Kidney epithelial cell (primary cell): ENCODE data around the gene ANK3. TPM values are rescaled to one million over a fixed set of nuclear protein-coding genes. Genes with fewer than 3 reads are reported as not detected.

Experiments used
- DNase-seq: peaks from one replicate; pipeline ENCODE4 v3.0.0-alpha.2; 2010; ENCODE audit warnings: low read depth
- H3K27me3 ChIP-seq: 2 replicates; pipeline ENCODE4 v1.6.0; 2011; ENCODE audit warnings: low read length; ENCODE audit not compliant: control insufficient read depth, insufficient read depth
- H3K36me3 ChIP-seq: 2 replicates; pipeline ENCODE4 v1.5.1; 2011; ENCODE audit warnings: low read length; ENCODE audit not compliant: control insufficient read depth, insufficient read depth
- H3K4me3 ChIP-seq: 2 replicates; pipeline ENCODE4 v1.5.1; 2011; ENCODE audit warnings: low read depth, mild to moderate bottlenecking, control low read depth, low read length
- CTCF ChIP-seq: IDR thresholded peaks from 2 replicates; pipeline ENCODE4 v1.5.1; 2011; ENCODE audit warnings: mild to moderate bottlenecking, moderate library complexity, low read length, control low read depth, inconsistent platforms; ENCODE audit not compliant: insufficient read depth, poor library complexity, severe bottlenecking
- total RNA-seq: library from RNA; depleted of rRNA; stranded (reverse); fragments of >200 nt; gene quantifications from 2 replicates; pipeline ENCODE4 v1.2.3, GENCODE V29; 2015

Gene ANK3
- total RNA-seq, 1 donor from 2014 or later, result 14.8 TPM

- TF ChIP-seq CTCF, result no peak
- H3K27me3 ChIP-seq, result no peaks in the 10 kb centered on the region
Measured at GRCh38 chr10:60003651-60004523, 385.8 kb downstream of the ANK3 start.

GRCh38 chr10:60000747-60001146 is 388.9 kb downstream of the ANK3 start:
- no peaks in the 10 kb centered on the region for H3K27me3 ChIP-seq
- no peak for DNase-seq
- TF ChIP-seq CTCF, result no peak
- H3K36me3 ChIP-seq, result no peaks in the 10 kb centered on the region
- H3K4me3 ChIP-seq, result no peak overlapping the region

More at GRCh38 chr10:60003651-60004523, 385.8 kb downstream of the ANK3 start:
- no peak overlapping the region for H3K4me3 ChIP-seq
- no peak for DNase-seq
- H3K36me3 ChIP-seq, result no peaks in the 10 kb centered on the region

GRCh38 chr10:59997827-59998525 is 391.7 kb downstream of the ANK3 start:
- DNase-seq, result no peak
- no peaks in the 10 kb centered on the region for H3K27me3 ChIP-seq
- H3K4me3 ChIP-seq, result no peak overlapping the region
- TF ChIP-seq CTCF, result no peak
- no peaks in the 10 kb centered on the region for H3K36me3 ChIP-seq

- Histone ChIP-seq H3K27me3 (no peaks in the 10 kb centered on the region), H3K36me3 (no peaks in the 10 kb centered on the region), H3K4me3 (no peak overlapping the region)
- DNase-seq, result no peak
- no peak for TF ChIP-seq CTCF
Measured at GRCh38 chr10:59995862-59996261, 393.8 kb downstream of the ANK3 start.

GRCh38 chr10:59993931-59994330 is 395.7 kb downstream of the ANK3 start:
- Histone ChIP-seq H3K27me3 (no peaks in the 10 kb centered on the region), H3K4me3 (no peak overlapping the region), H3K36me3 (no peaks in the 10 kb centered on the region)
- TF ChIP-seq CTCF, result no peak
- DNase-seq, result no peak

GRCh38 chr10:59991661-59992060 is 398.0 kb downstream of the ANK3 start:
- no peaks in the 10 kb centered on the region for H3K36me3 ChIP-seq
- H3K4me3 ChIP-seq, result no peak overlapping the region
- TF ChIP-seq CTCF, result no peak
- peak; percentile 78 for DNase-seq
- H3K27me3 ChIP-seq, result no peaks in the 10 kb centered on the region
